ENCODE data around the gene NKX2-8.

GRCh38 chr14:36626151-36626550, 43.7 kb upstream of the NKX2-8 start:
- TF ChIP-seq SIN3A (IDR thresholded peaks at IDR 0.05; ENCODE audit: borderline replicate concordance, insufficient read depth, low read depth, low read length) (no peak), CTCF (IDR thresholded peaks at IDR 0.05) (no peak), POLR2AphosphoS5 (IDR thresholded peaks at IDR 0.05; ENCODE audit: low read depth, low read length) (no peak), REST (IDR thresholded peaks at IDR 0.05; ENCODE audit: insufficient read depth in 1 of 2, low read depth in 2 of 2, low read length in 1 of 2) (no peak)
